Measurements from ENCODE around the gene CPXM1.
A peak's percentile ranks its signal among the peaks of the same experiment; 100 is the strongest.

CPXM1 gene

DNA sequence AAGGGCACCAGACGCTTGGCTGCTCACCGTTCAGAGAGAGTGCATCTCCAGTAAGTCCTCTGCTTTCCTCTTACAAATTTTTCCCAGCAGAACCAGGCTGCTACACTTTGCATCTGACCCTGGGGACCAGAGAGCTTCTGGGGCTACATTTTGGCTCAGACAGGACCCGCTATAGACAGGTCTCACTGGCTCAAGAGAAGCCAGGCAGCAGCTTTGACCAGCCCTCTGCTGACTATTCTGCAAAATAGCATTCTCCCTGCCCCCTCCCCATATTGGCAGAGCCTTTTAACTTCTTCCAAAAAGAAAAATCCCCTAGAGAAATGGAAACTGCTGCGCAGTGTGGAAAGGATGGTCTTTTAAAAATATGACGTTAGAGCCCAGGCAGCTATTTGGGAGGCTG is 37.2 kb downstream of the CPXM1 start:
- no peak for DNase-seq (ENCODE audit: low read depth)

DNA sequence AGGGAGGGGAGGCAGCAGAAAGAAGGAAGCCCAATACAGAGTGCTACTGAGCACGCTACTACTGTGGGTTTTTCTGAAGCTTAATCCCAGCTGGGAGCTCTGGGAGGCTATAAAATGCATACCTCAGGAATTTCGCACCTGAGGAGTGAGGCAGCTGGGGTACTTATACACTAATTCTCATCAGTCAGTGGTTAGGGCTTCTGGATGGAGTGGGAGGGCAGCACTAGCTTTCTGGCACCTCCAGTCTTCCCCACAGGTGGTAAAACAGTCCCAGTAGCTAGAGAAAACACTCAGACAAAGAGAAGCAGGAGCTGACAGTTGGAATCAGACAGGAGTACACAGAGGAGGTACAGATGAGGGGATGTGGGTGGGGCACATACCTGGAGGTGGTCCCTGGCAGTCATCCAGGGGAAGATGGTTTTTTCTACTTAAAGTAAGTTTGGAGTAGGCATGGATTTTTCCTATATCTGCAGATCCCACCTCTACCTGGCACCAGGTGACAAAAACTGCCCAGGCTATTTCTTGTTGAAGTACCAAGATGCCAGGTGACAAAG is 37.8 kb downstream of the CPXM1 start:
- no peak for DNase-seq (ENCODE audit: low read depth)

- DNase-seq (ENCODE audit: low read depth), result no peak
Observed at GRCh38 chr20:2761885-2762284, 38.5 kb downstream of the CPXM1 start.

DNA sequence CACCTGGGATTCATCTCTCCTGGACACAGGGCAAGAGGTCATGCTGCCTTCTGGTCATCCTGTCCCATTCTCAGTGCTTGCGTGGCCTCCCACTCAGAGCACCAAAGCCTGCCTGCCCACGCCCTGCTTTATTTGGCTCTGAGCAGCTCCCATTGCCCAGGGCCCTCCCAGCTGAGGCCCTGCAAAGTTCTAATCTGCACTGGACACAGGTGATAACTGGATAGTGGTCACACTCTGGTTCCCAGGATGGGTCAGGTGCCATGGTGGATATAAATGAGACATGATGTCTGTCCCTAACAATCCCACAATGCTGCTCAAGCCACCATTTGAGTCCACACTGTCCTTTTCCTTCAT is 39.5 kb downstream of the CPXM1 start:
- DNase-seq (ENCODE audit: low read depth), result no peak

DNA sequence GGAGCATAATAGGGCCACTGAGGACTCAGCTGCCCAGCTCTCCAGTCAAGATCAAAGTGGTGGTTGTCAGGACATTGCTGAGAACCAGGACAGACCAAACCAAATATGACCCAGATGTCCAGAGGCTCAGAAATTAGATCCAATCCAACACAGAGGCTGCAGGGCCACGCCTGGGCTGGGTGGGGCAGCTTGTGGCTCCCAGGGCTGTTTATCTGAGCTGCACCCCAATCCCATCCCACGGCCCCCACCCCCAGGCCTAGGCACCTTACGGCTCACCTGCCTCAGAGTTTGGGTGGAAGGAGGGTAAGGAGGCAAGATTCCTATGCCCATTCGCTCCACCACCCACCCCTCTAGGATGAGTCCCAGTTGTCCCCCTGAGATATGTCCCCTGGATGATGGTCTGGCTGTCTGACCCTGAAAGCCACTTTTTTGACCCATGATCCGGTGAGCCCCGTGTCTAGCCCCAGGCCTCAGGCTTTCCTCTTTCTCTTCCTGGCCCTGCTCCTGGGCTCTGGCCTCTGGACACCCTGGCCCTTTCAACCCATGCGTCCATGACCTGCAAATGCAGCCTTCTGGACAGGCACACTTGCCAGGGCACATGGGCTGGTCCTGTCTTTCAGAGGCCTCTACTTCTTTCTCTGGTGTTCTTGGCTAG is 40.0 kb downstream of the CPXM1 start:
- no peak for DNase-seq (ENCODE audit: low read depth)

DNA sequence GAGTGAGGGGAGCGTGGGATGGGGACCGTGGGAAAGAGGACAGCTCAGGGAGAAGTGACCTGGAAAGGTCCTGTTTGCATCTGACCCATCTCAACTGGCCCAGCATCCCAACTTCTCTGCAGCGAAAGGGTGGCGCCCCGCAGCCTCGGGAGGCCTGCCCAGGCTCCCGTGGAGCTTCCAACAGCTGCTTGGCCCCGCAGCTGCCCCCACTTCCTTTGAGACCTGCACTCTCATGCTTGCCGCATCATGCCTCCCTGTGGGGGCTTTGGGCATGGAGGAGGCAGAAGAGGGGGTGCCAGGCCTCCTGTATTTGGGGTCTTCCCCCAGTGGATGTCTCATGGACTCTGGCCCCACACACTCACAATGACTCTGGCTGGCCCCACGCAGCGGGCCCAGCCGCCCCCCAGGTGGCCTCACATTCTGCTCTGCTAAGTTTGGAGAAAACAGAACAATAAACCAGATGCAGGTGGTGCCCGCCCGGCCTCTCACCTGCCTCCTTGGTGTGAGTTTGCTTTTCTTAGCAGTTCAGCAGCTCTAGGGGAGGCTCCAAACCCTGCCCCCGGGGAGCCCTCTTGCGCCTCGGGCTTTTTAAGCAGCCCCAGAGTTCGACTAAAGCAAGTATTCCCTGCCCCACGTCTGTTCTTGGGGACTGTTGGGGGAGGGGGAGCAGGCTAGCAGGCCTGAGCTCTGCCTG is 40.7 kb downstream of the CPXM1 start:
- DNase-seq (ENCODE audit: low read depth), result no peak

- no peak for DNase-seq (ENCODE audit: low read depth)
Observed at GRCh38 chr20:2759143-2759542, 41.3 kb downstream of the CPXM1 start.

- no peak for DNase-seq (ENCODE audit: low read depth)
Observed at GRCh38 chr20:2757969-2758368, 42.5 kb downstream of the CPXM1 start.

GRCh38 chr20:2757001-2757400 is 43.4 kb downstream of the CPXM1 start:
- DNase-seq (ENCODE audit: low read depth), result no peak

- no peak for DNase-seq (ENCODE audit: low read depth)
Observed at GRCh38 chr20:2756056-2756611, 44.3 kb downstream of the CPXM1 start.

- no peak for DNase-seq (ENCODE audit: low read depth)
Observed at GRCh38 chr20:2755451-2756055, 44.9 kb downstream of the CPXM1 start.

- DNase-seq (ENCODE audit: low read depth), result no peak
Observed at GRCh38 chr20:2754424-2754823, 46.0 kb downstream of the CPXM1 start.

DNA sequence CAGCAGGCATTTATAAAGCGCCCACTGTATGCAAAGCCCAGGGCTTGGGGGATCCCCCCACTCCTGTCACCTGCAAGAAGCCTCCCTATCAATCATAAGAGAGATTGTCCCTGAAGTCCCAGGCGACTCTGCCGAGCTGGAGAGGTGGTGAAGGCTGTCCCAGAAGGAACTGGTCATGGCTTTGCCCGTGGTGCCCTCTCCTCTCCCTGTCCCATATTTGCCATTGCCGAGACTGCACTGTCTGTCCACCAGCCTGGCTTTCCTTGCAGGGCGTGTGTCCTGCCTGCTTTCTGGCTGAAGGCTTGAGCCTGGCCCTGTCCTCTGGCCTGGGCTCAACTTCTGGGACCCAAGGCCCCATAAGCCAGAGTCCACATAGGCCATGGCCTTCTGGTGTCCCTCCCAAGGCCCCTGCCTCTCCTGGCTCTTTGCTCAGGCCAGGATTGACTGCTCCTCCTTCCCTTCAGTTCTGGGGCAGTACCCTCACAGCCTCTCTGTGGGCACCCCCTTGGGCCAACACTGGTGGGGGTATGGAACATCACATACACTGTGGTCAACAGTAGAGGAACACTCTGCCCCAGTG is 46.9 kb downstream of the CPXM1 start:
- no peak for DNase-seq (ENCODE audit: low read depth)

- peak; percentile 35 for DNase-seq (ENCODE audit: low read depth)
Observed at GRCh38 chr20:2752567-2753460, 47.6 kb downstream of the CPXM1 start.

DNA sequence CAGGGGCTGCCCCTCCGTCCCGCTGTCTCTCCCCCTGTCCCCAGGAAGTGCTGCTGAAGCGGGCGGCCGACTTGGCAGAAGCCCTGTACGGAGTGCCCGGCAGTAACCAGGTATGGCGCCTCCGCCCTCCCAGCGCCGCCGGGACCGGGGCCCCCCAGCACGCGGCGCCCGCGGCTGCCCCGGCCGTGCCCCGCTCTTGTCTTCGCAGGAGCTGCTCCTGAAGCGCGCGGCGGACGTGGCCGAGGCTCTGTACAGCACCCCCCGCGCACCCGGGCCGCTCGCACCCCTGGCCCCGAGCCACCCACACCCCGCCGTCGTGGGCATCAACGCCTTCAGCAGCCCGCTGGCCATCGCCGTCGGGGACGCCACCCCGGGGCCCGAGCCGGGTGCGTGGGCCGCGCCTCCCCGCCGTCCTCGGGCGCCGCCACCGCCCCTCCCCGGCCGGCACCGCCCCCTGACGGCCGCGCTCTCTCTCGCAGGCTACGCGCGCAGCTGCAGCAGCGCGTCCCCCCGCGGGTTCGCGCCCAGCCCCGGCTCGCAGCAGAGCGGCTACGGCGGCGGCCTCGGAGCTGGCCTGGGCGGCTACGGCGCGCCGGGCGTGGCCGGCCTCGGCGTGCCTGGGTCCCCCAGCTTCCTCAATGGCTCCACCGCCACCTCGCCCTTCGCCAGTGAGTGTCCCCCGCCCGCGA is 48.4 kb downstream of the CPXM1 start:
- DNase-seq (ENCODE audit: low read depth), result peak; percentile 48

DNA sequence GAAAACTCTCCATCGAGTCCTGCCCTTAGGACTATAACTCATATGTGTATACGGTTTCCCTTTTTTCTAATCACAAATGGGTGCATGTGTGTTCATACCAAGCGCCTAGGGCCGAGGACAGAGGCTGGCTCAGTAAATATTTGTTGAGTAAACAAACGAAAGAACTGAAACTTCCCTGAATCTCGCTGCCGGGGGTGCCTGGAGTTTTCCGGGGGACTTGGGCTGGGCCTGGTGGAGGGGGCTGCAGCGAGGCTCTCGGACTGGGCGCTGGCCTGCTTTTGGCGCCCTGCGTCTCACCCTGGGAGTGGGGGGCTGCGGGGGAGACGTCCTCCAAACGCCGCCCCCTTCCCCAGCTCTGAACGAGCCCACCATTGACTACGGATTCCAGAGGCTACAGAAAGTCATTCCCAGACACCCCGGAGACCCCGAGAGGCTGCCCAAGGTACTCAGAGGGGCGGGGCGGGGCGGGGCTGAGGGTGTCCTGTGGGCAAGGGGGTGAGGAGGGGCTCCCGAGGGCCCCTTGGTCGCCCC is 49.0 kb downstream of the CPXM1 start:
- no peak for DNase-seq (ENCODE audit: low read depth)

DNA sequence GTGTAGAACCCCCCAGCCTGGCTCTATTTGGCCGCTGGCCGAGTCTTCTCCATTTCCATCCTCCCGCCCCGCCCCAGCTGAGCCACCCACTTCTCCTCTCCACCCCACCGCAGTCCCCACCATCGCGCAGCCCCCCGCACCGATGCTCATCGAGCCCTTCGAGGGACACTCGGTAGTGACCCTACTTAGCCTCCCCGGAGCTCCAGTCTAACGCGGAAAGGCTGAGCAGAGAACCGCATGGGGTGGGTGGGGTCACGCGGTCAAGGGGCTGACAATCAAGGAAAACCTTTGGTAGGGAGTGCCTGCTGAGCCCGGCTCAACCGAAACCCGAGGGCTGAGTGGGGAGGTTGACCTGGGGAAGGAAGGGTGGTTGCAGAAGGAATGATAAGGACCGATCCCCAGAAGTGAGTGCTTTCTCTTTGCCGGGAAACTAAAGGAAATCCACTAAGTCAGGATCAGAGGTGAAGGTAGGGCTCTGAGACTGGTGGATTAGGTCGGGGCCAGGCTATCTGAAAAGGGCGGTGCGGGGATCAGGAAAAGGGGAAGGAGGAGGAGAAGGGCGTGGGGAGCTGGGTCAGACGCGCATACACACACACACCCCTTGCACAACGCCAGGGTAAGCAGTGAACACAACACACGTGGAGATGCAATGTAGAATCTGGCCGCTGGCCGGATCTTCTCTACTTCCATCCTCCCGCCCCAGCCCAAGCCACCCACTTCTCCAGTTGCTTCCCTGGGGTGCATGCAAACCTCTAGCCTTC is 49.8 kb downstream of the CPXM1 start:
- DNase-seq (ENCODE audit: low read depth), result no peak

- no peak for DNase-seq (ENCODE audit: low read depth)
Observed at GRCh38 chr20:2749951-2750490, 50.4 kb downstream of the CPXM1 start.

DNA sequence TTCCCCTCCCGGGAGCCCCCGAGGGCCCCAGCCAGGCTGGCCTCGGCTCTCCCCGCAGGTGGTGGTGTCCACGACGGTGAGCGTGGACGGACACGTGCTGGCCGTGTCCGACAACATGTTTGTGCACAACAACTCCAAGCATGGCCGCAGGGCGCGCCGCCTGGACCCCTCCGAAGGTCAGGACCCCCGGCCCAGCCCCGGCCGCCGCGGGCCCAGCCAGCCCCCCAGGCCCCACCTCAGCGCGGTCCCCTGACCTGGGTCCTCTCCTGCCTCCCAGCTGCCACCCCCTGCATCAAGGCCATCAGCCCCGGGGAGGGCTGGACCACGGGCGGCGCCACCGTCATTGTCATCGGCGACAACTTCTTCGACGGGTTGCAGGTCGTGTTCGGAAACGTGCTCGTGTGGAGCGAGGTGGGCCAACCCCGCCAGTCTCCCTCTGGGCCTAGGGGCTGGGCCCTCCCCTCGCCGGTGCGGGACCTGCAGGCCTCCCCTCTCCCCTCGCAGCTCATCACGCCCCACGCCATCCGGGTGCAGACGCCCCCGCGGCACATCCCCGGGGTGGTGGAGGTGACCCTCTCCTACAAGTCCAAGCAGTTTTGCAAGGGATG is 51.0 kb downstream of the CPXM1 start:
- DNase-seq (ENCODE audit: low read depth), result no peak
